NCI-H526 (cell line): Measurements from ENCODE around the gene KRABD2.
"Not testable (repeated sequence)": the region's sequence is repeated elsewhere in the genome, so short reads cannot be mapped to it uniquely, and the experiment has no call there.

Source experiments
- DNase-seq, 2 experiments: peaks; one replicate each; lab custom pipeline; 2025; lab: John Stamatoyannopoulos, UW

KRABD2 gene

GRCh38 chr17:8360751-8361150 lies 15.8 kb downstream of the KRABD2 start:
- no peak for DNase-seq

- no peak for DNase-seq
These were observed 16.2 kb downstream of the KRABD2 start for GRCh38 chr17:8360260-8360659.

GRCh38 chr17:8359769-8360168 lies 16.7 kb downstream of the KRABD2 start:
- no peak for DNase-seq

- no peak for DNase-seq
These were observed 18.6 kb downstream of the KRABD2 start for GRCh38 chr17:8357910-8358309.

GRCh38 chr17:8354236-8354635 lies 22.3 kb downstream of the KRABD2 start:
- DNase-seq: no peak

GRCh38 chr17:8353736-8354135 lies 22.8 kb downstream of the KRABD2 start:
- no peak for DNase-seq

- DNase-seq: no peak
These were observed 26.2 kb downstream of the KRABD2 start for GRCh38 chr17:8350339-8350738.

- not testable (repeated sequence) for DNase-seq
These were observed 29.5 kb downstream of the KRABD2 start for GRCh38 chr17:8347001-8347400.

- no peak for DNase-seq
These were observed 30.4 kb downstream of the KRABD2 start for GRCh38 chr17:8345951-8346665.

GRCh38 chr17:8345052-8345690 lies 31.3 kb downstream of the KRABD2 start:
- no peak for DNase-seq

GRCh38 chr17:8341456-8341855 lies 35.0 kb downstream of the KRABD2 start:
- DNase-seq: no peak

- no peak for DNase-seq
These were observed 37.0 kb downstream of the KRABD2 start, which contains the start of gene ODF4 for GRCh38 chr17:8339540-8339939. ODF4 (plus strand) TSS chr17:8339840; CDS start chr17:8340052, 212 bp downstream.

GRCh38 chr17:8338753-8339140 lies 37.8 kb downstream of the KRABD2 start:
- no peak for DNase-seq

- no peak for DNase-seq
These were observed 38.4 kb downstream of the KRABD2 start for GRCh38 chr17:8337802-8338752.

- no peak for DNase-seq
These were observed 43.2 kb downstream of the KRABD2 start for GRCh38 chr17:8333281-8333680.

- DNase-seq: no peak
These were observed 43.8 kb downstream of the KRABD2 start for GRCh38 chr17:8332688-8333087.

GRCh38 chr17:8332128-8332527 lies 44.4 kb downstream of the KRABD2 start:
- DNase-seq: no peak

GRCh38 chr17:8327303-8327649 lies 49.2 kb downstream of the KRABD2 start:
- DNase-seq: peak in 1 of 2 experiments; percentile 21
